ENCODE results near the gene OPTC.
"Not testable (repeated sequence)": the region's sequence is repeated elsewhere in the genome, so short reads cannot be mapped to it uniquely, and the experiment has no call there.

The OPTC gene

GRCh38 chr1:203492748-203493130, 1.2 kb upstream of the OPTC start:
- no peak for DNase-seq

- no peak for DNase-seq
These were observed 1.9 kb downstream of the OPTC start for GRCh38 chr1:203495845-203496244.

GRCh38 chr1:203497269-203497777, 3.4 kb downstream of the OPTC start:
- DNase-seq: no peak

- DNase-seq: no peak
These were observed 5.8 kb downstream of the OPTC start for GRCh38 chr1:203499643-203500278.

- DNase-seq: no peak
These were observed 6.3 kb downstream of the OPTC start for GRCh38 chr1:203500279-203500678.

- DNase-seq: no peak
These were observed 9.9 kb downstream of the OPTC start for GRCh38 chr1:203503836-203504235.

DNA sequence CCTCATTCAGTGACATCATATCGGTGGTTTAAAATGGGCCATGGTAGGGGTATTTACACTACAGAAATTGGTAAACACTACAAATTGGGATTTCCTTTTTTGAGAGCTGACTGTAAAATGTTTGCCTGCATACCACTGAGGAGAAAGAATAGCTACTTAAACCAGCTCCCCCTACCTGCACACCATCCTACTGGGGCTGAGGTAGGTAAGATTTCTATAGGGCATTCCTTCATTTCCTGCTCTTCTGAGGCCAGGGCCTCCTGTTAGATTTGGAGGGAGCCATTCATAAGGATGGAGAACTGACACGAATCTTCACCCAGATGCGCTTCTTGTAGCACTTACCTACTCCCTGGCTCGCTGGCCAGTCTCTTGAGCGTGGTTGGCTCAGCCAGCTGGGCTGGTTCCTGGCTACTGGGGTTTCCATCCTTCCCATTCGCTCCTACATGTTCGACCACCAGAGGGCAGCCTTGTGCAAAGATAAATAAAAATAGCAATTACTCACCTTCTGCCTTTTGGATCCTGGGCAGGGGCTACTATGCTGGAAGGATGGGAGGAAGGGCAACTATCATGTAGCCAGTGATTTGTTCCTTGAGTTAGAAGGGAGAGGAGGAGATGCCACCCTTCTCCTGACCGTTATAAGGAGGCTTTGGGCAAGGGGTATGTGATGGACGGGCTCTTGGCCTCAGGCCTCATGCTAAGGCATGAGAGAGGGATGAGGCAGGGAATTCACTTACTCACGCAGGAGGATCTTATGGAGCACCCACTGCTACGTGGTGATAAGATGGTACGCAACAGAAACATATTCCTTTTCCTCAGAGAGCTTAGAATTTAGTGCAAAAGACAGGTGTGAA, 10.7 kb downstream of the OPTC start:
- DNase-seq: peak; percentile 63

DNA sequence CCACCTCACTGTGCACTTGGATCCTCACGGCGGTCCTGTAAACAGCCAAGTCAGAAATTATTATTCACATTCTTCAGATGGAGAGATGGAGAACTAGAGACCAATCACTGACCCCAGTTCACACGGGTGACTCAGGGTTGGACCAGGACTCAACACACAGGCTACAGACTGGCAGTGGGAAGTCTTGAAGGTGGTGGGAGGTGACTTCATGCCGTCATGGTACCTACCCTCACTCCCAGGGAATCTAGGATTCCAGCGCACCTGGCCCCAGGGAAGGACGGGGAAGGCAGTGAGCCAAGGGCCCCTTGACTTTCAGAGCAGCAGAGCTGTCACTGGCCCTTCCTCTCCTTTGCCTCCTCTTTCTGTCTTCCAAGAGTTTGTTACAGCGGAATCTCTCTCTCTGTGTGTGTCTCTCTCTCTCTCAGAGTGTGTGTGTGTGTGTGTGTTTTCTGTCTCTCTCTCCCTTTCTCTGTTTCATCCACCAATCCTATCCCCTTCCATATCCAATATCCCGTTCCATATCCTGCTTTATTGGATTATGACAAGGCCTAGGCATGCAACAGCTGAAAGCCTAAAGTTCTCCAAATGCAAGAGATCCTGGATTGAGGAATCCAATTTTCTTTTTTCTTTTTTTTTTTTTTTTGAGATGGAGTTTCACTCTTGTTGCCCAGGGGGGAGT, 11.7 kb downstream of the OPTC start:
- no peak for DNase-seq

GRCh38 chr1:203506858-203507626, 13.1 kb downstream of the OPTC start:
- no peak for DNase-seq

DNA sequence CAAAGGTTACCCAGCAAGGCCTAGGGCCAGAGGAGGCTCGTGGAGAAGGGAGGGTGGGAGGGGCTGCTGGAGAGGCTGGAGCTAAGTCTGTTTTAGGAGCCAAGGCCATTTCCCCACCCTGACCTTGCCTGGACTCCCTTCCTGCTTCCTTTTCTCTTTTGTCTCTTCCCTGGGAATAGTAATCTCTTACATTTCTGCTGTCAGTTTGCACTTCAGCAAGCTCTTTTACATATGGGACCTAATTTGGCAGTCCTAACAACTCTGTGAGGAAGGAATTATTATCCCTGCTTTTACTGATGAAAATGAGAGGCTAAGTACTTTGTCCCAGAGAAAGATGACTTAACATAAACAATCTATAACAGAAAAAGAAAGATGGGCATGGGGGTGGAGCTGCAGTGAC, 13.8 kb downstream of the OPTC start:
- DNase-seq: no peak

- no peak for DNase-seq
These were observed 14.6 kb downstream of the OPTC start for GRCh38 chr1:203508463-203509073.

- no peak for DNase-seq
These were observed 15.2 kb downstream of the OPTC start for GRCh38 chr1:203509135-203509534.

GRCh38 chr1:203511513-203511912, 17.6 kb downstream of the OPTC start:
- no peak for DNase-seq

DNA sequence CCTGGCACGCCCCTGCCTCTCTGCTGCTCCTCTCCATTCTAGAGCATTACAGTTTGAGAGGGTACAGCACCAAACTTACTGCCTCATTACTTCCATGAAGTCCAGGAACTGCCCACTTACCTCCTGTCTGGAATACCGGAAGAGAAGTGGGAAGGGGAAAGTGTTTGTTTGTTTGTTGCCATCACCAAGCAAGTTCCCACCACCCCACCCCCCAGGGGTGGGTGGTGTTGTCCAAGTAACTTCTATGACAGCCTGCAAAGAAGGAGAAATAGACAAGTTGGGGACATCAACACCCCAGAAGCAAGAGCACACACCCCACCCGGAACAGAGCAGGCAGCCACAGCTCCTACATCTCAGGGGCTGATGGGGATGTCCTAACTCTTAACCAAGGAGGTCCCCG, 18.0 kb downstream of the OPTC start:
- no peak for DNase-seq

DNA sequence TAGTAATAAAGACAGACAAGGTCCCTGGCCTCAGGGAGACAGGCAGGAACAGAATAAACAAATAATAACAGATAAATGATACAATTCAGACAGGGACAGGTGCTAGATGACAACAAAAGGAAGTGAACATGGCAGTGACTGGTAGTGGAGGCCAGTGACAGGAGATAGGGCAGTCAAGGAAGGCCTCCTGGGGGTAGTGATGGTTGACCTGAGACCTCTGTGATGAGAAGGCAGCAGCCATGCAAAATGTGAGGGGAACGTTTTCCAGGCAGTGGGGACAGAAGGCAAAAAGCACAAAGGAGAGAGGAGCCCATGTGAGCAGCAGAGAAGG, 18.5 kb downstream of the OPTC start:
- no peak for DNase-seq

DNA sequence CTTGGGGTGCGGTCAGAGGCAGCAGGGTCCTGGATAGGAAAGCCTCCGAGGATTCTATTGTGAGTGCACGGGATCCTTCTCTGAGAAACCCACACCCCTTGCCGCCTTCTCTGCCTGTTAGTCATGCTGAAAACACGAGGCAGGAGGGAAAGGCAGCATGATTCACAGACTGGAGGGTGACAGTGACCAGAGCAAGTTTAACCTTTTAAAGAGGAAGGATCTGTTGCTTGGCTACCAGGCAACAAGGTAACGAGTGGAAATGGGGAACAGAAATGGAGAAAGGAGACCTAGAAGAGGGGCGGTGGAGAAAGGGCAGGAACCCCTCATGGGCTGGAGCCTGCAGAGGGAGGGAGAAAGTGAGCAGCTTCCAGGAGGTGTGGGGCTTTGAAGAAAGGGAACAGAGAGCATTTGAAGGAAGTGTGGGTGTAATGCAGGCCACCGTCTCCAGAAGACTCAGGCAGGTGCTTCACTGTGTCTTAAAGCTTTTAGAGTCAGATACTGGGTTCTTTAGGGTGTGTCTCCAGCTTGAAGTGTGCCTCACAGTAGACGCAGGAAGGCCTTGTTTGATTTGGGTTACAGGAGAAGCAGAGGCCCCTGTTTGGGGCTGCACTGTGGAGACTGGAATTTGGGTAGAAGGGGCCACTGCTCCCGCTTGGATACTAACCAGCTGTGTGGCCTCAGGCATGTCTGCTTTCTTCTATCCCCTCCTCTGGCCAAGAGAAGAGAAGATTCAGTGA, 19.1 kb downstream of the OPTC start:
- no peak for DNase-seq

GRCh38 chr1:203513585-203514031, 19.7 kb downstream of the OPTC start:
- DNase-seq: no peak

- no peak for DNase-seq
These were observed 22.2 kb downstream of the OPTC start for GRCh38 chr1:203516184-203516583.

DNA sequence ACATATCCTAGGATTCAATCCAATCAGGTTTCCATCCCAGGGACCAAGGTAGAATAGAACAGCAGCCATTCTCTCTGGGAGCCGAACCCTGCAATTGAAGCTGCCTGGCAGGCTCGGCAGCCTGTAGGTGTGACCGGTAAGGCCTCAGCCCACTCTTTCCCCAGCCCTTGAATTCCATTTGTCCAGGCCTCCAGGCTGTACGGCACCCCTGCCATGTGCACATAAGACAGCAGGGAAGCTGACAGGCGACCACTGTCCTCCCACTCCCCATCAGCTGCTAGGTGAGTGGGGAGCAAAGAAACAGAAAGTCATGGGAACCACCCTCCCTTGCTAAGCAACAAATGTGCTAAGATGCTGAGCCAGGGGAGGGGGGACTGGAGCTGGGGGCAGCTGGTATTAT, 23.0 kb downstream of the OPTC start:
- DNase-seq: no peak

- DNase-seq: no peak
These were observed 23.6 kb downstream of the OPTC start for GRCh38 chr1:203517426-203518110.

- not testable (repeated sequence) for DNase-seq
These were observed 24.2 kb downstream of the OPTC start for GRCh38 chr1:203518139-203518538.
